Brain pericyte (primary cell): Measurements from ENCODE around the gene RPS21.

Experiments
- DNase-seq: peaks from one replicate; pipeline ENCODE4 v3.0.0-alpha.2; 2012; ENCODE audit warnings: low read depth, low spot score

The RPS21 gene

GRCh38 chr20:62354031-62354808, 32.7 kb upstream of the RPS21 start:
- no peak for DNase-seq

GRCh38 chr20:62354811-62355341, 32.0 kb upstream of the RPS21 start:
- DNase-seq: no peak

GRCh38 chr20:62355516-62355877, 31.4 kb upstream of the RPS21 start:
- no peak for DNase-seq

GRCh38 chr20:62355878-62356588, 30.9 kb upstream of the RPS21 start:
- DNase-seq: peak; percentile 57

- DNase-seq: no peak
Observed at GRCh38 chr20:62356589-62357186, 30.2 kb upstream of the RPS21 start.

- DNase-seq: peak; percentile 82
Observed at GRCh38 chr20:62357187-62357667, 29.7 kb upstream of the RPS21 start.

- no peak for DNase-seq
Observed at GRCh38 chr20:62357681-62358080, 29.2 kb upstream of the RPS21 start.

- no peak for DNase-seq
Observed at GRCh38 chr20:62358171-62359042, 28.5 kb upstream of the RPS21 start.

- DNase-seq: no peak
Observed at GRCh38 chr20:62359043-62359490, 27.8 kb upstream of the RPS21 start.

- DNase-seq: no peak
Observed at GRCh38 chr20:62359491-62360121, 27.3 kb upstream of the RPS21 start.

GRCh38 chr20:62360854-62361798, 25.8 kb upstream of the RPS21 start:
- DNase-seq: no peak

- DNase-seq: no peak
Observed at GRCh38 chr20:62361799-62362589, 24.9 kb upstream of the RPS21 start.

- DNase-seq: no peak
Observed at GRCh38 chr20:62362590-62362940, 24.3 kb upstream of the RPS21 start.

- no peak for DNase-seq
Observed at GRCh38 chr20:62362991-62363919, 23.6 kb upstream of the RPS21 start.

- DNase-seq: no peak
Observed at GRCh38 chr20:62363920-62364851, 22.7 kb upstream of the RPS21 start.

GRCh38 chr20:62364911-62365736, 21.8 kb upstream of the RPS21 start:
- no peak for DNase-seq
